Activated CD4-positive, alpha-beta T cell treated with anti-CD3 and anti-CD28 coated beads, Interleukin-2, Interleukin-6, amounts not matched to agents 100 ng/mL and 50 ng/mL, durations not matched to agents 16 hours and 8 hours (primary cell): ENCODE data around the gene KLHL11.

ENCODE experiments used
- DNase-seq: peaks from one replicate; pipeline ENCODE4 v3.0.0-alpha.2; 2020

KLHL11 gene

GRCh38 chr17:41806685-41807445, 58.4 kb downstream of the KLHL11 start:
- DNase-seq = no peak
